WTC11 (cell line): Measurements from ENCODE around the gene CACNA1E. TPM values are rescaled to one million over a fixed set of nuclear protein-coding genes. Genes with fewer than 3 reads are reported as not detected.

Experiments used
- ATAC-seq: fragments of 200-7000 bp; cut with Tn5 transposase; 2 replicates; pipeline ENCODE4 v1.10.0; 2021; ENCODE audit warnings: mild to moderate bottlenecking, moderate library complexity
- CTCF ChIA-PET: fragments of 300-600 bp; sonication (Branson Sonifier 250); formaldehyde crosslinking; loops from one replicate; lab custom pipeline; 2021; ENCODE audit warnings: antibody characterized with exemption; lab: Charles Lee
- POLR2A ChIA-PET: fragments of 350-600 bp; sonication (Branson Sonifier 250); formaldehyde crosslinking; loops from one replicate; lab custom pipeline; 2021; ENCODE audit warnings: antibody characterized with exemption; lab: Charles Lee
- DNase-seq: peaks from one replicate; pipeline ENCODE4 v3.0.0; 2021; ENCODE audit warnings: low spot score
- H3K27ac Mint-ChIP-seq: 2 replicates; pipeline ENCODE4 v1.8.0; 2021; ENCODE audit warnings: mixed read lengths
- H3K27me3 Mint-ChIP-seq: 2 replicates; pipeline ENCODE4 v1.8.0; 2021; ENCODE audit warnings: low read depth, mild to moderate bottlenecking, moderate library complexity, mixed read lengths
- H3K36me3 Mint-ChIP-seq: 2 replicates; pipeline ENCODE4 v1.8.0; 2021; ENCODE audit warnings: mixed read lengths
- H3K4me1 Mint-ChIP-seq: 2 replicates; pipeline ENCODE4 v1.8.0; 2022; ENCODE audit warnings: mixed read lengths
- H3K4me3 Mint-ChIP-seq: 2 replicates; pipeline ENCODE4 v1.8.0; 2021; ENCODE audit warnings: mild to moderate bottlenecking, moderate library complexity, mixed read lengths
- H3K9me3 Mint-ChIP-seq: 2 replicates; pipeline ENCODE4 v1.8.0; 2021; ENCODE audit warnings: mixed read lengths
- ATF2 ChIP-seq: sonication (generic); formaldehyde crosslinking; IDR thresholded peaks from 2 replicates; pipeline ENCODE4 v1.8.1; 2022; ENCODE audit warnings: low read depth, missing genetic modification reagents, borderline replicate concordance
- CDX4 ChIP-seq: fragments of 250-450 bp; sonication (Bioruptor Pico); IDR thresholded peaks from 2 replicates; pipeline ENCODE4 v1.9.0; 2021; ENCODE audit warnings: moderate library complexity, mild to moderate bottlenecking, inconsistent platforms, borderline replicate concordance
- CREB1 ChIP-seq: sonication (generic); formaldehyde crosslinking; IDR thresholded peaks from 2 replicates; pipeline ENCODE4 v1.8.0; 2023; ENCODE audit warnings: mild to moderate bottlenecking, missing genetic modification reagents
- CREM ChIP-seq: sonication (generic); formaldehyde crosslinking; IDR thresholded peaks from 2 replicates; pipeline ENCODE4 v1.8.1; 2022; ENCODE audit warnings: mild to moderate bottlenecking, missing genetic modification reagents, moderate library complexity
- E2F5 ChIP-seq: sonication (generic); formaldehyde crosslinking; IDR thresholded peaks from 2 replicates; pipeline ENCODE4 v1.8.1; 2022; ENCODE audit warnings: mild to moderate bottlenecking, moderate library complexity, missing genetic modification reagents
- ESRRA ChIP-seq: sonication (generic); formaldehyde crosslinking; IDR thresholded peaks from 2 replicates; pipeline ENCODE4 v1.8.1; 2022; ENCODE audit warnings: mild to moderate bottlenecking, missing genetic modification reagents, borderline replicate concordance
- FOXJ3 ChIP-seq: sonication (generic); formaldehyde crosslinking; IDR thresholded peaks from 2 replicates; pipeline ENCODE4 v1.9.0; 2021; ENCODE audit warnings: missing genetic modification reagents, mild to moderate bottlenecking, borderline replicate concordance
- GRHL2 ChIP-seq: fragments of 250-450 bp; sonication (Bioruptor Pico); IDR thresholded peaks from 2 replicates; pipeline ENCODE4 v1.8.0; 2022; ENCODE audit warnings: mild to moderate bottlenecking, moderate library complexity; ENCODE audit not compliant: insufficient replicate concordance, severe bottlenecking
- GTF2I ChIP-seq: fragments of 250-450 bp; sonication (Bioruptor Pico); conservative IDR thresholded peaks from 2 replicates; pipeline ENCODE4 v1.4.0; 2021; ENCODE audit warnings: mild to moderate bottlenecking
- HMGA2 ChIP-seq: fragments of 250-450 bp; sonication (Bioruptor Pico); IDR thresholded peaks from 2 replicates; pipeline ENCODE4 v1.4.0; 2021; ENCODE audit warnings: mild to moderate bottlenecking, moderate library complexity
- HMGXB4 ChIP-seq: sonication (generic); formaldehyde crosslinking; IDR thresholded peaks from 2 replicates; pipeline ENCODE4 v1.8.1; 2023; ENCODE audit warnings: mild to moderate bottlenecking, moderate library complexity, missing genetic modification reagents
- JUN ChIP-seq: sonication (generic); formaldehyde crosslinking; IDR thresholded peaks from 2 replicates; pipeline ENCODE4 v1.8.0; 2023; ENCODE audit warnings: mild to moderate bottlenecking, missing genetic modification reagents
- MYBL2 ChIP-seq: sonication (generic); formaldehyde crosslinking; IDR thresholded peaks from 2 replicates; pipeline ENCODE4 v1.8.1; 2023; ENCODE audit warnings: mild to moderate bottlenecking, moderate library complexity, missing genetic modification reagents
- NFYB ChIP-seq: sonication (generic); formaldehyde crosslinking; conservative IDR thresholded peaks from 2 replicates; pipeline ENCODE4 v1.8.0; 2022; ENCODE audit warnings: low read depth, missing genetic modification reagents
- NR1H2 ChIP-seq: sonication (generic); formaldehyde crosslinking; IDR thresholded peaks from 2 replicates; pipeline ENCODE4 v1.9.0; 2021; ENCODE audit warnings: mild to moderate bottlenecking, moderate library complexity, missing genetic modification reagents
- NR2C2 ChIP-seq: sonication (generic); formaldehyde crosslinking; IDR thresholded peaks from 2 replicates; pipeline ENCODE4 v1.8.0; 2022; ENCODE audit warnings: mild to moderate bottlenecking, missing genetic modification reagents
- RELA ChIP-seq: sonication (generic); formaldehyde crosslinking; IDR thresholded peaks from 2 replicates; pipeline ENCODE4 v1.8.1; 2022; ENCODE audit warnings: missing genetic modification reagents, mild to moderate bottlenecking, borderline replicate concordance
- SOX15 ChIP-seq: fragments of 250-450 bp; sonication (Bioruptor Pico); IDR thresholded peaks from 2 replicates; pipeline ENCODE4 v1.9.0; 2021; ENCODE audit warnings: mild to moderate bottlenecking
- TP53 ChIP-seq: sonication (generic); formaldehyde crosslinking; IDR thresholded peaks from 2 replicates; pipeline ENCODE4 v1.8.1; 2023; ENCODE audit warnings: mild to moderate bottlenecking, missing genetic modification reagents
- USF2 ChIP-seq: sonication (generic); formaldehyde crosslinking; IDR thresholded peaks from 2 replicates; pipeline ENCODE4 v1.8.1; 2023; ENCODE audit warnings: mild to moderate bottlenecking, missing genetic modification reagents, moderate library complexity
- ZNF219 ChIP-seq: sonication (generic); formaldehyde crosslinking; IDR thresholded peaks from 2 replicates; pipeline ENCODE4 v1.8.0; 2023; ENCODE audit warnings: missing genetic modification reagents, mild to moderate bottlenecking, borderline replicate concordance
- total RNA-seq: library from RNA; stranded (reverse); gene quantifications from 3 replicates; pipeline ENCODE4 v1.2.3, GENCODE V29; 2021
- TF ChIP-seq, protein P1 (sequence below): sonication (generic); formaldehyde crosslinking; IDR thresholded peaks from 2 replicates; pipeline ENCODE4 v1.8.0; 2023; ENCODE audit warnings: mild to moderate bottlenecking, missing genetic modification reagents

Gene CACNA1E
- total RNA-seq, 1 experiment from 2014 or later, result 0.63 TPM

DNA sequence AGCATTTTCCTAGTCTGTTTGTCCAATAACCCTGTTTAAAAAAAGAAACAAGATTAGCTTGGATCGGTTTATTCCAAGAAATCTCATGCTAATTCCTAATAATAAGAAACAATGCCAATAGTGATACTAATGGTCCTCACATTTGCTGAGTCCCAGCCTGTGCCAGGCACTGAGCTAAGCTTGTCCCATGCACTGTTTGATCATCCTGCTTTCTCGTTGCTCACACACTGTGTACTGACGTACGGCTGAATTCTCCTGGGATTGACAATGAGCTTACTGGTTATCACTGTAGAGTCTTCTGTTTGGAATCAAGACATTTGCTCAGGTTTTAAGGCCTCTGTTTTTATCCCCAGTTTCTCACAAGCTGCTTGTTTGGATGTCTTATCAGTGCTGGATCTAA lies 71.1 kb downstream of the CACNA1E start:
- no peaks in the 10 kb centered on the region for H3K36me3 Mint-ChIP-seq
- H3K9me3 Mint-ChIP-seq, result no peaks in the 10 kb centered on the region
- no peak overlapping the region for H3K4me3 Mint-ChIP-seq
- ChIA-PET CTCF (interaction anchor here (0.6 to 1.4 kb wide), 2 partner anchors 71 to 75 kb away, joined by 3 read pairs; partner anchors contain the start of gene CACNA1E), POLR2A (no interaction called here)
- peaks cover 3% of the 10 kb centered on the region; the same call in 1 of the 2 replicates for H3K4me1 Mint-ChIP-seq
- no peak for TF ChIP-seq FOXJ3 (CRISPR knock-in tag)
- TF ChIP-seq, protein P1, sequence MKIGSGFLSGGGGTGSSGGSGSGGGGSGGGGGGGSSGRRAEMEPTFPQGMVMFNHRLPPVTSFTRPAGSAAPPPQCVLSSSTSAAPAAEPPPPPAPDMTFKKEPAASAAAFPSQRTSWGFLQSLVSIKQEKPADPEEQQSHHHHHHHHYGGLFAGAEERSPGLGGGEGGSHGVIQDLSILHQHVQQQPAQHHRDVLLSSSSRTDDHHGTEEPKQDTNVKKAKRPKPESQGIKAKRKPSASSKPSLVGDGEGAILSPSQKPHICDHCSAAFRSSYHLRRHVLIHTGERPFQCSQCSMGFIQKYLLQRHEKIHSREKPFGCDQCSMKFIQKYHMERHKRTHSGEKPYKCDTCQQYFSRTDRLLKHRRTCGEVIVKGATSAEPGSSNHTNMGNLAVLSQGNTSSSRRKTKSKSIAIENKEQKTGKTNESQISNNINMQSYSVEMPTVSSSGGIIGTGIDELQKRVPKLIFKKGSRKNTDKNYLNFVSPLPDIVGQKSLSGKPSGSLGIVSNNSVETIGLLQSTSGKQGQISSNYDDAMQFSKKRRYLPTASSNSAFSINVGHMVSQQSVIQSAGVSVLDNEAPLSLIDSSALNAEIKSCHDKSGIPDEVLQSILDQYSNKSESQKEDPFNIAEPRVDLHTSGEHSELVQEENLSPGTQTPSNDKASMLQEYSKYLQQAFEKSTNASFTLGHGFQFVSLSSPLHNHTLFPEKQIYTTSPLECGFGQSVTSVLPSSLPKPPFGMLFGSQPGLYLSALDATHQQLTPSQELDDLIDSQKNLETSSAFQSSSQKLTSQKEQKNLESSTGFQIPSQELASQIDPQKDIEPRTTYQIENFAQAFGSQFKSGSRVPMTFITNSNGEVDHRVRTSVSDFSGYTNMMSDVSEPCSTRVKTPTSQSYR (CRISPR knock-in tag), result no peak
- H3K27ac Mint-ChIP-seq, result no peak overlapping the region
- no peaks in the 10 kb centered on the region for H3K27me3 Mint-ChIP-seq
- no peak for ATAC-seq
- no peak for DNase-seq

DNA sequence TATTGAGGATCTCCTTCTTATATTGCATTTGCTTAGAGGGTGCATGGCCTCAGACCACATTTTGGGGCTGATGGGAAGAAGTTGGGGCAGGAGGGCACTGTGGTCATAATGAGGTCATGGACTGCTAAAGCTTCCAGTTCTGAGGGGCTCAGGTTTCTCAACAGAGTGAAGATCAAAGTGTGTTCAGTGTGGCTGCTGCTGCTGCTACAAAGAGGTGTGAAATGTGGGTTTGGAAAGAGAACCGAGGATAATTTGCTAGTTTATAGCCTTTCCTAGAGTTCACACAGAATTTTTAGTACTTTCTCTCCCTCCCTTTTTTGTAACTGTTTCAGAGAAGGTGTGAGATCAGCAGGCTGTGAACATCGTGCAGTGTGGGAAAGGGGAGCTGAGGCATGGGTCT lies 73.3 kb downstream of the CACNA1E start:
- no peaks in the 10 kb centered on the region for H3K36me3 Mint-ChIP-seq
- no peaks in the 10 kb centered on the region for H3K27me3 Mint-ChIP-seq
- H3K4me3 Mint-ChIP-seq, result no peak overlapping the region
- TF ChIP-seq RELA (CRISPR knock-in tag) (no peak), MYBL2 (no peak), CREB1 (CRISPR knock-in tag) (no peak), CREM (CRISPR knock-in tag) (no peak), NR2C2 (no peak)
- ATAC-seq, result no peak
- no peaks in the 10 kb centered on the region for H3K9me3 Mint-ChIP-seq
- no peak overlapping the region for H3K27ac Mint-ChIP-seq
- ChIA-PET CTCF (interaction anchor here (1.2 kb wide), 1 partner anchor 380 kb away, joined by 4 read pairs; no protein-coding TSS in a partner anchor), POLR2A (no interaction called here)
- no peak for DNase-seq
- H3K4me1 Mint-ChIP-seq, result no peaks in the 10 kb centered on the region

- no peak for DNase-seq
- Mint-ChIP-seq H3K27me3 (no peaks in the 10 kb centered on the region), H3K4me3 (no peak overlapping the region), H3K27ac (no peak overlapping the region), H3K36me3 (no peaks in the 10 kb centered on the region), H3K4me1 (no peaks in the 10 kb centered on the region), H3K9me3 (no peaks in the 10 kb centered on the region)
- POLR2A ChIA-PET, result no interaction called here
- no peak for TF ChIP-seq NR1H2 (CRISPR knock-in tag)
- CTCF ChIA-PET, result no interaction called here
- no peak for ATAC-seq
These were observed 74.0 kb downstream of the CACNA1E start for GRCh38 chr1:181557313-181557712.

GRCh38 chr1:181558416-181558815 lies 75.1 kb downstream of the CACNA1E start:
- no peak overlapping the region for H3K4me3 Mint-ChIP-seq
- no peak overlapping the region for H3K27ac Mint-ChIP-seq
- POLR2A ChIA-PET, result no interaction called here
- no peaks in the 10 kb centered on the region for H3K36me3 Mint-ChIP-seq
- no peaks in the 10 kb centered on the region for H3K4me1 Mint-ChIP-seq
- CTCF ChIA-PET, result interaction anchor here (1.3 kb wide), 1 partner anchor 64 kb away, joined by 3 read pairs; no protein-coding TSS in a partner anchor
- no peak for DNase-seq
- H3K9me3 Mint-ChIP-seq, result no peaks in the 10 kb centered on the region
- no peaks in the 10 kb centered on the region for H3K27me3 Mint-ChIP-seq
- ATAC-seq, result no peak
- no peak for TF ChIP-seq ESRRA (CRISPR knock-in tag)
- TF ChIP-seq HMGXB4 (CRISPR knock-in tag), result no peak
- no peak for TF ChIP-seq SOX15 (CRISPR knock-in tag)
- TF ChIP-seq ATF2 (CRISPR knock-in tag), result no peak
- TF ChIP-seq CDX4 (CRISPR knock-in tag), result no peak
- no peak for TF ChIP-seq ZNF219 (CRISPR knock-in tag)
- TF ChIP-seq USF2, result no peak
- TF ChIP-seq GTF2I (CRISPR knock-in tag), result no peak
- no peak for TF ChIP-seq TP53 (CRISPR knock-in tag)
- TF ChIP-seq GRHL2 (CRISPR knock-in tag), result no peak
- no peak for TF ChIP-seq MYBL2
- no peak for TF ChIP-seq HMGA2 (CRISPR knock-in tag)
- TF ChIP-seq JUN (CRISPR knock-in tag), result no peak
- TF ChIP-seq NFYB, result no peak
- no peak for TF ChIP-seq E2F5 (CRISPR knock-in tag)
